Tibial nerve (tissue), 4 donors: ENCODE measurements around the gene BICDL1.

Experiments used
- EP300 ChIP-seq, 2 donors: sonication (generic); formaldehyde crosslinking; IDR thresholded peaks; one replicate each; pipeline ENCODE4 v1.6.1; 2017; ENCODE audit warnings: antibody characterized with exemption in 2 of 2, mild to moderate bottlenecking in 1 of 2
- TF ChIP-seq, protein P1 (sequence below), 5 experiments: fragments of 200-600 bp in 3 of 5; fragments of 450-650 bp in 2 of 5; sonication (generic) in 3 of 5; IDR thresholded peaks; one replicate each; pipeline ENCODE4 v1.5.1; 2016 to 2019; ENCODE audit warnings: antibody characterized with exemption in 5 of 5, mild to moderate bottlenecking in 3 of 5, moderate library complexity in 2 of 5

DNA sequence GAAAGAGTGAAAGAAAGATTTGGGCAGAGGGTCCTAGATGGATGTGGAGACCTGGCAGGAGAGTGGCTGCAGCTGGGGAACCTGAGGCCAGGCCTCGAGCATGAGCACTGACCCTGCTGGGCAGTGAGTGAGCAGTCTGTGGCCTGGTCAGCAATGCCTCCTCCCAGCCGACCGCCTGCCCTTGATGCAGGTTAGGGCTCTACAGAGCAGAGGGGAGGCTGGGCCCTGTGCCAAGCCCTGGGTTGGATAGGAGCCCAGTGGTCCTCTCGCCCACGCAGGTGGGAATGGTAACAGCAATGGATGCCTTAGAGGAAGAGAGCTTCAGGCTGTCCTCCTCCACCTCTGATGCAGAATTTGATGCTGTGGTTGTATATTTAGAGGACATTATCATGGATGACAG, 67.7 kb downstream of the BICDL1 start:
- no peak for TF ChIP-seq EP300 (IDR thresholded peaks at IDR 0.05)
- TF ChIP-seq, protein P1, sequence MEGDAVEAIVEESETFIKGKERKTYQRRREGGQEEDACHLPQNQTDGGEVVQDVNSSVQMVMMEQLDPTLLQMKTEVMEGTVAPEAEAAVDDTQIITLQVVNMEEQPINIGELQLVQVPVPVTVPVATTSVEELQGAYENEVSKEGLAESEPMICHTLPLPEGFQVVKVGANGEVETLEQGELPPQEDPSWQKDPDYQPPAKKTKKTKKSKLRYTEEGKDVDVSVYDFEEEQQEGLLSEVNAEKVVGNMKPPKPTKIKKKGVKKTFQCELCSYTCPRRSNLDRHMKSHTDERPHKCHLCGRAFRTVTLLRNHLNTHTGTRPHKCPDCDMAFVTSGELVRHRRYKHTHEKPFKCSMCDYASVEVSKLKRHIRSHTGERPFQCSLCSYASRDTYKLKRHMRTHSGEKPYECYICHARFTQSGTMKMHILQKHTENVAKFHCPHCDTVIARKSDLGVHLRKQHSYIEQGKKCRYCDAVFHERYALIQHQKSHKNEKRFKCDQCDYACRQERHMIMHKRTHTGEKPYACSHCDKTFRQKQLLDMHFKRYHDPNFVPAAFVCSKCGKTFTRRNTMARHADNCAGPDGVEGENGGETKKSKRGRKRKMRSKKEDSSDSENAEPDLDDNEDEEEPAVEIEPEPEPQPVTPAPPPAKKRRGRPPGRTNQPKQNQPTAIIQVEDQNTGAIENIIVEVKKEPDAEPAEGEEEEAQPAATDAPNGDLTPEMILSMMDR (IDR thresholded peaks at IDR 0.05) = no peak
